ENCODE measurements around the gene DALRD3.
"Not testable (repeated sequence)": the region's sequence is repeated elsewhere in the genome, so short reads cannot be mapped to it uniquely, and the experiment has no call there.

DALRD3 gene

GRCh38 chr3:49021813-49022687 lies 3.7 kb upstream of the DALRD3 start, which contains the start of gene NDUFAF3:
NDUFAF3 (plus strand) TSS chr3:49022121; CDS start chr3:49022145, 24 bp downstream.
- peak; percentile 95 for DNase-seq (ENCODE audit: low spot score)

DNA sequence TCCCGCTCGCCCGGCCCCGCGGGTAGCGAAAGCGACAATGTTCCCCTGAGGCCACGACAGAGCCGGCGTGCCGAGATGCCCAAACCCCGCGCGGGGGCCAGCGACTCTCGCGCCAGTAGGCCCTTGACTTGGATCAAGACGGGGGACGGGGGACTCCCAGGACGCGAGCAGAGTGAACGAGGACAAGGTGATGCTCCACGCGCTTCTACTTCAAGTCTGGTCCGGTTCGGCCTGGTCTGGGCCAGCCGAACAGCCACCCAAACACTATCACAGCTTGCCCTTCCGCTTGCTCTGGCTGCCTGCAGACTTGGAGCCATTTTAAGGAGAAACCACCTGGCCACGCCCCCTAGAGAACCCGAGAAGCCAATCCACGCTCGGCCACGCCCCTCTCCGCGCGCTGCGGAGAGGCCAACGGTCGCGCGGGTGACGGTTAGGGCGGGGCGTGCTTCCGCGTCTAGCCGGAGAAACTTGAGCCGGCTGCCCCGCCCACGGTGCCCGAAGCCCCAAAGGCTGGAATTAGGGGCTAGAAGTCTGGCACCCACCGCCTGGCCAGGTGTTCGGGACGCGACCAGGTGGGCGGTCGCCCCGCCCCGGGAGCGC lies 2.9 kb upstream of the DALRD3 start:
- peak; percentile 98 for DNase-seq (ENCODE audit: low spot score)

DNA sequence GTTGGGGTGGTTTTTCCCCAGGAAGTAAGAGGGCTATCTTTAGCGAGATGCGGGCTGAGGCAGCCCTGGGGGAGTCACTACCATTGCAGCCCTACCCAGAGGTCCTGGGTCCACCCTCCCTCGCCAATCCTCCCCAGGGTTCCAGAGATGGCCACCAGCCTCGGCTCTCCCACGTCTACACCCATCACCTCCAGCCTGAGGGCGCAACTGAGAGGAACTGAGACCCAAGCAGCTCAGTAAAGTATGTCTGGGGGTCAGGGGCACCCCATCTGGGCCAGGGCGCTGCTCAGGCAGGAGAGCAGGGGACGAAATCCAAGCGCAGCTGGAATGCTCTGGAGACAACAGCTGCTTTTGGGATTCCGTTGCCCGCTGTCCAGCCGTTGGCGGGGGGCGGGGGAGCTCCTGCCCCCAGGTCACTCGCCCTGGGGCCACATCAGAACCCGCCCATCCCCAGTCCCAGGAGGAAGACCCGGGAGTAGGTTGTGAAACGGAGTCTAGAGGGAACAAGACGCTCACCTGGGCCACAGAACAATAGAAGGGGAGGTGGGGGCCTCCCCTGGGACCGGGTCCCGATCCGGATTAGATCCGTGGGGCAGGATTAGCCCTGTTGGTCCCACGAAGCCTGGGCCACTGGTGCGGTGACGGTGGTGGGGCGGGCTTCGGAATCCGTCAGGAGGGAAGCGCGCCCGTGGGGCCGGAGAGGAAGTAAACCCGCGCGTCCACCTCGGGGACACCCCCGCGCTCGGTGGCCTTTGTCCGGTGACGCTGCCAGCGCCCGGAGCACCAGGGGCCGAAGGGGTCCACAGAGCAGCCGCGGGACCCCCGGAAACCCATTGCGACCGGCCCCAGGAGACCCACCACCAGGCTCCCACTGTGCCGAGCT lies 2.2 kb upstream of the DALRD3 start:
- peak; percentile 47 for DNase-seq (ENCODE audit: low spot score)

GRCh38 chr3:49019941-49020329 lies 1.6 kb upstream of the DALRD3 start:
- no peak for DNase-seq (ENCODE audit: low spot score)

- DNase-seq (ENCODE audit: low spot score), result no peak
Observed at GRCh38 chr3:49018707-49019006, 277 bp upstream of the DALRD3 start.

- no peak for DNase-seq (ENCODE audit: low spot score)
Observed at GRCh38 chr3:49017229-49017970, 980 bp downstream of the DALRD3 start.

DNA sequence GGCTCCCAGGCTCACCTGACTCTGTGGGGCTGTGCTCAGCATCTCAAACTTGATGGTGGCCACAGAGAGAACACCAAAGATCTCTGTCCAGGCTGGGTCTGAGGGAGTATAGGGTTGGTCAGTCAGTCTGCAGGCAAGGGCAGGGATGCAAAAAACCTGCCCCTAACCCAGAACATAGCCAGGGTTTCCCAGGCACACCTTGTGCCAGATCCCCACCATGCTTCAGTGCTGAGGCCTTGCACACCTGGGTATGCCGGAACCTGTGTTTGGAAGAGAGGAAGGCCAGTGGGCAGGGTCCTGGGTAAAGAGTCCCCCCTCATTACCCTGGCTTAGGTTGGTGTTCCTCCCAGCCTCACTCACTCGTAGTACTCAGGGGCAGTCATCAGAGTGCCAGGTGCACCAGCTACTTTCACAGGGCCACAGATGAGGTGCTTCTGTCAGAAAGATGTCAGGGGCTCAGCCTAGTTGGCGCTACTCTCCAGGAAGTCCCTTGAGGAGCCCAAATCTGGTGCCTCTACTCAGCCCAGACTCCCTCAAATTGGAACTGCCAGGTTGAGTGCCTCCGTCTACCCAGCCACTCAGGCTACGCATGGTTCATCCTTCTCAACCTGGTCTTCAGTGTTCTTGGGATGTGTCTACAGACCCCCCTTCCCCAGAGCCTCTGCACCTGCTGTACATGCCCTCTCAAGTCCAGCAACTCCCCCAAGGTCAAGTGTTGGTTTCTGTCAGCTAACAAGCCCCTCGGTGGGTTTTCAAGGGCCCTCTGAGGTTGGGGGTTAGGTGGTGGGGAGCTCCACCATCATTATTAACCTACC lies 1.8 kb downstream of the DALRD3 start:
- DNase-seq (ENCODE audit: low spot score), result no peak

GRCh38 chr3:49015765-49016164 lies 2.6 kb downstream of the DALRD3 start:
- no peak for DNase-seq (ENCODE audit: low spot score)

DNA sequence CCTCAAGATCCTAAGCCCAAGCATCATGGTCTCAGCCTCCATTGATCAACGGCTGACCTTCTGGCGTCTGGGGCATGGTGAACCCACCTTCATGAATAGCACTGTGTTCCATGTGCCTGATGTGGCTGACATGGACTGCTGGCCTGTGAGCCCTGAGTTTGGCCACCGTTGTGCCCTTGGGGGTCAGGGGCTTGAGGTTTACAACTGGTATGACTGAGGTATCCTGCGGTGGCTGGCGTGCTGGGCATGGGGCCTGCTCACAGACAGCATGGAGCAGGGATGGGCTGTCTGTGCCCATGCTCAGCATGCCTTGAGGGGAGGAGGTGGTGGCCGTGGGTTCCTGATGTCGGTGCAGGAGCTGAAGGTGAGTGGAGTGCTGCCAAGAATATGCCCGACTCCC lies 3.3 kb downstream of the DALRD3 start:
- no peak for DNase-seq (ENCODE audit: low spot score)

GRCh38 chr3:49013738-49014660 lies 4.4 kb downstream of the DALRD3 start:
- DNase-seq (ENCODE audit: low spot score), result peak; percentile 51

GRCh38 chr3:49013113-49013737 lies 5.2 kb downstream of the DALRD3 start:
- DNase-seq (ENCODE audit: low spot score), result no peak

GRCh38 chr3:49012441-49013017 lies 5.9 kb downstream of the DALRD3 start:
- DNase-seq (ENCODE audit: low spot score), result no peak

- DNase-seq (ENCODE audit: low spot score), result no peak
Observed at GRCh38 chr3:49009396-49009795, 9.0 kb downstream of the DALRD3 start.

- DNase-seq (ENCODE audit: low spot score), result not testable (repeated sequence)
Observed at GRCh38 chr3:49008627-49009026, 9.8 kb downstream of the DALRD3 start.

GRCh38 chr3:49007771-49008528 lies 10.4 kb downstream of the DALRD3 start:
- peak; percentile 87 for DNase-seq (ENCODE audit: low spot score)

GRCh38 chr3:49007068-49007770 lies 11.2 kb downstream of the DALRD3 start, which contains the start of gene WDR6:
WDR6 (plus strand) TSS chr3:49007391; CDS start chr3:49007432, 41 bp downstream.
- peak; percentile 99 for DNase-seq (ENCODE audit: low spot score)

DNA sequence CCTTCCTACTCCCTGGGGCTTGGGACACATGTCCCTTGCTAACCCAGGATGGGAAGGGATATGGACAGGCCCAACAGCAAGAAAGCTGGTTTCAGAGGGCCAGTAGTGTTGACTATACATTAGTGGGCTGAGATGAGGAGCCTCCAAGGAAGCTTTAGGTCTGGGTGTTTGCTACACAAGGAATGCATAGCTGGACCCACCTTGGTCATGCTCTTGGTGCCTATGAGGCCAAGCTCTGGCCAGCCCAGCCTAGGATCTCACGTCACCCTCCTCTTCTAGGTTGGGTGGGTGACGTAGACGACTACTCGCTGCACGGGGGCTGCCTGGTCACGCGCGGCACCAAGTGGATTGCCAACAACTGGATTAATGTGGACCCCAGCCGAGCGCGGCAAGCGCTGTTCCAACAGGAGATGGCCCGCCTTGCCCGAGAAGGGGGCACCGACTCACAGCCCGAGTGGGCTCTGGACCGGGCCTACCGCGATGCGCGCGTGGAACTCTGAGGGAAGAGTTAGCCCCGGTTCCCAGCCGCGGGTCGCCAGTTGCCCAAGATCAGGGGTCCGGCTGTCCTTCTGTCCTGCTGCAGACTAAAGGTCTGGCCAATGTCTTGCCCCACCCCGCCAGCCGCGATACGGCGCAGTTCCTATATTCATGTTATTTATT lies 11.8 kb downstream of the DALRD3 start:
- peak; percentile 57 for DNase-seq (ENCODE audit: low spot score)

All from hepatic stellate cell (primary cell).